AML-193 (cell line): ENCODE measurements around the gene ZBBX.
A peak's percentile ranks its signal among the peaks of the same experiment; 100 is the strongest.

ENCODE experiments used
- DNase-seq, 2 experiments: peaks; one replicate each; lab custom pipeline; 2025; lab: John Stamatoyannopoulos, UW

The ZBBX gene

GRCh38 chr3:167305340-167305890 lies 74.7 kb downstream of the ZBBX start:
- no peak for DNase-seq

GRCh38 chr3:167304077-167304476 lies 76.0 kb downstream of the ZBBX start:
- no peak for DNase-seq

- no peak for DNase-seq
Observed at GRCh38 chr3:167302678-167303077, 77.4 kb downstream of the ZBBX start.

- no peak for DNase-seq
Observed at GRCh38 chr3:167300207-167300606, 79.9 kb downstream of the ZBBX start.

GRCh38 chr3:167289435-167289834 lies 90.7 kb downstream of the ZBBX start:
- DNase-seq, result no peak

- DNase-seq, result no peak
Observed at GRCh38 chr3:167288737-167289136, 91.4 kb downstream of the ZBBX start.

GRCh38 chr3:167287308-167287707 lies 92.8 kb downstream of the ZBBX start:
- DNase-seq, result no peak

GRCh38 chr3:167274141-167274874 lies 105.8 kb downstream of the ZBBX start:
- DNase-seq, result no peak

GRCh38 chr3:167253037-167253436 lies 127.1 kb downstream of the ZBBX start:
- DNase-seq, result no peak

- DNase-seq, result peak; percentile 82 to 91
Observed at GRCh38 chr3:167251678-167252077, 128.4 kb downstream of the ZBBX start.

GRCh38 chr3:167246252-167246651 lies 133.8 kb downstream of the ZBBX start:
- no peak for DNase-seq

- no peak for DNase-seq
Observed at GRCh38 chr3:167241048-167241845, 138.8 kb downstream of the ZBBX start.

GRCh38 chr3:167228135-167228534 lies 152.0 kb downstream of the ZBBX start:
- peak in 1 of 2 experiments; percentile 19 for DNase-seq

GRCh38 chr3:167225821-167226220 lies 154.3 kb downstream of the ZBBX start:
- no peak for DNase-seq

- DNase-seq, result no peak
Observed at GRCh38 chr3:167209011-167209410, 171.1 kb downstream of the ZBBX start.

- no peak for DNase-seq
Observed at GRCh38 chr3:167203062-167203461, 177.0 kb downstream of the ZBBX start.

GRCh38 chr3:167198949-167199600 lies 181.0 kb downstream of the ZBBX start:
- peak; percentile 37 to 41 for DNase-seq
